Measurements from ENCODE around the gene RIC3. TPM values are rescaled to one million over a fixed set of nuclear protein-coding genes. Genes with fewer than 3 reads are reported as not detected.
A peak's percentile ranks its signal among the peaks of the same experiment; 100 is the strongest.

The RIC3 gene
- total RNA-seq, 2 donors from 2014 or later = 25.0 to 27.3 TPM

GRCh38 chr11:8099291-8099899, 69.4 kb downstream of the RIC3 start:
- no peaks in the 10 kb centered on the region for H3K36me3 ChIP-seq
- no peaks in the 10 kb centered on the region for H3K4me1 ChIP-seq (replicated peaks)
- peak; percentile 65 for DNase-seq (ENCODE audit: low spot score)
- H3K4me3 ChIP-seq = no peak overlapping the region
- intact Hi-C loops (cut with DNase I) = loop anchor here (2.0 kb wide), 1 partner anchor 67 kb away; no protein-coding TSS in a partner anchor
- TF ChIP-seq POLR2A (IDR thresholded peaks at IDR 0.05) (no peak), CTCF (IDR thresholded peaks at IDR 0.05) (peak; percentile 58 to 80 (median 68))
- H3K9me3 ChIP-seq = no peaks in the 10 kb centered on the region
- no peak overlapping the region for H3K27ac ChIP-seq
- WGBS = 46% methylated on average over 3 of the region's 3 CpGs
- H3K27me3 ChIP-seq (replicated peaks; ENCODE audit: insufficient read depth) = no peaks in the 10 kb centered on the region

DNA sequence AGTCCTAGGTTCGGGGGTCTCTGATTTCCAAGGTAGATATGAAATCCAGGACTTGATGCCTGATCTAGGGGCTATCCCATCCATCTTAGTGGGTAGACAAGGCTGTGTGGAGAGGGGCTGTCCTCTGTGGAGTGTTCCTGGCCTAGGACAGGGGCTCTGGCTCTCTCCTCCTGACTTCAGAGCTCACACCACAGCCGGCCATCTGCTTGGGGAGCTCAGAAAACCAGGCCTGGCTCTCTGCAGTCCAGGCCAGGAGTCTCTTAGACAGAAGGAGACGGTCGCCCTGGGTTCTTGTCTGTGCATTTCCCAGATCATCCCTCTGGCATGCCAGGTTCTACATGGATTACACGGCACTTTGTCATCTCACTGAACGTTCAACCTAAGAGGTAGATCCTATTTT, 69.9 kb downstream of the RIC3 start:
- Histone ChIP-seq H3K9me3 (no peaks in the 10 kb centered on the region), H3K4me3 (no peak overlapping the region), H3K36me3 (no peaks in the 10 kb centered on the region), H3K4me1 (replicated peaks) (no peaks in the 10 kb centered on the region), H3K27ac (no peak overlapping the region), H3K27me3 (replicated peaks; ENCODE audit: insufficient read depth) (no peaks in the 10 kb centered on the region)
- 72% methylated on average over 6 of the region's 6 CpGs for WGBS
- no peak for TF ChIP-seq POLR2A (IDR thresholded peaks at IDR 0.05)
- TF ChIP-seq POLR2AphosphoS5 (IDR thresholded peaks at IDR 0.05) = no peak
- no peak for TF ChIP-seq CTCF (IDR thresholded peaks at IDR 0.05)
- no peak for DNase-seq (ENCODE audit: low spot score)
- intact Hi-C loops (cut with DNase I) = loop anchor here (2.0 kb wide), 1 partner anchor 66 kb away; no protein-coding TSS in a partner anchor

GRCh38 chr11:8098361-8098760, 70.5 kb downstream of the RIC3 start:
- Histone ChIP-seq H3K27me3 (replicated peaks; ENCODE audit: insufficient read depth) (no peaks in the 10 kb centered on the region), H3K27ac (no peak overlapping the region), H3K4me1 (replicated peaks) (no peaks in the 10 kb centered on the region), H3K36me3 (no peaks in the 10 kb centered on the region), H3K4me3 (no peak overlapping the region), H3K9me3 (no peaks in the 10 kb centered on the region)
- TF ChIP-seq POLR2A (IDR thresholded peaks at IDR 0.05) = no peak
- TF ChIP-seq POLR2AphosphoS5 (IDR thresholded peaks at IDR 0.05) = no peak
- no peak for TF ChIP-seq CTCF (IDR thresholded peaks at IDR 0.05)
- intact Hi-C loops (cut with DNase I) = loop anchor here (2.0 kb wide), 1 partner anchor 66 kb away; no protein-coding TSS in a partner anchor
- WGBS = 66% methylated on average over 4 of the region's 4 CpGs
- no peak for DNase-seq (ENCODE audit: low spot score)

- no peak for DNase-seq (ENCODE audit: low spot score)
- Histone ChIP-seq H3K27ac (no peak overlapping the region), H3K4me1 (replicated peaks) (no peaks in the 10 kb centered on the region), H3K4me3 (no peak overlapping the region), H3K36me3 (no peaks in the 10 kb centered on the region), H3K27me3 (replicated peaks; ENCODE audit: insufficient read depth) (no peaks in the 10 kb centered on the region), H3K9me3 (no peaks in the 10 kb centered on the region)
- TF ChIP-seq POLR2A (IDR thresholded peaks at IDR 0.05) (no peak), CTCF (IDR thresholded peaks at IDR 0.05) (no peak)
- intact Hi-C loops (cut with DNase I) = loop anchor here (2.0 kb wide), 1 partner anchor 65 kb away; no protein-coding TSS in a partner anchor
- 82% methylated on average over 2 of the region's 2 CpGs for WGBS
These were observed 70.9 kb downstream of the RIC3 start for GRCh38 chr11:8097926-8098325.

- TF ChIP-seq POLR2A (IDR thresholded peaks at IDR 0.05) = no peak
- H3K27me3 ChIP-seq (replicated peaks; ENCODE audit: insufficient read depth) = no peaks in the 10 kb centered on the region
- WGBS = 87% methylated on average over 9 of the region's 9 CpGs
- H3K36me3 ChIP-seq = no peaks in the 10 kb centered on the region
- H3K4me3 ChIP-seq = no peak overlapping the region
- no peaks in the 10 kb centered on the region for H3K4me1 ChIP-seq (replicated peaks)
- no peaks in the 10 kb centered on the region for H3K9me3 ChIP-seq
- H3K27ac ChIP-seq = no peak overlapping the region
- intact Hi-C loops (cut with DNase I) = no loop called here
- DNase-seq (ENCODE audit: low spot score) = no peak
These were observed 71.4 kb downstream of the RIC3 start for GRCh38 chr11:8097468-8097867.

All from prostate gland (tissue), 2 donors.